Activated CD8-positive, alpha-beta memory T cell treated with anti-CD3 and anti-CD28 coated beads for 48 hours (primary cell): ENCODE measurements around the gene RNF207.

Source experiments
- DNase-seq, 3 experiments: peaks; one replicate each; pipeline ENCODE4 v3.0.0-alpha.2; 2020; ENCODE audit warnings: low read depth in 2 of 3, low spot score in 2 of 3

RNF207 gene

GRCh38 chr1:6205849-6206519, at the start of gene RNF207:
RNF207 (plus strand) TSS chr1:6206119; CDS start chr1:6206536, 417 bp downstream.
- DNase-seq, result peak in 1 of 3 experiments; percentile 55

GRCh38 chr1:6157132-6157527, 48.8 kb upstream of the RNF207 start:
- no peak for DNase-seq

GRCh38 chr1:6157528-6158174, 48.3 kb upstream of the RNF207 start:
- DNase-seq, result no peak

- DNase-seq, result no peak
These were observed 47.7 kb upstream of the RNF207 start for GRCh38 chr1:6158181-6158580.

GRCh38 chr1:6162341-6162740, 43.6 kb upstream of the RNF207 start:
- no peak for DNase-seq

GRCh38 chr1:6162773-6163172, 43.1 kb upstream of the RNF207 start:
- DNase-seq, result no peak

GRCh38 chr1:6163191-6163972, 42.5 kb upstream of the RNF207 start:
- DNase-seq, result no peak

- no peak for DNase-seq
These were observed 41.8 kb upstream of the RNF207 start for GRCh38 chr1:6163973-6164617.

- DNase-seq, result no peak
These were observed 40.9 kb upstream of the RNF207 start for GRCh38 chr1:6165027-6165426.

- DNase-seq, result no peak
These were observed 40.4 kb upstream of the RNF207 start for GRCh38 chr1:6165441-6165985.

GRCh38 chr1:6166221-6166620, 39.7 kb upstream of the RNF207 start:
- no peak for DNase-seq

GRCh38 chr1:6166655-6167390, 39.1 kb upstream of the RNF207 start:
- DNase-seq, result no peak

GRCh38 chr1:6167391-6168303, 38.3 kb upstream of the RNF207 start:
- no peak for DNase-seq

GRCh38 chr1:6168947-6169586, 36.9 kb upstream of the RNF207 start:
- DNase-seq, result no peak

- DNase-seq, result no peak
These were observed 35.7 kb upstream of the RNF207 start for GRCh38 chr1:6170116-6170741.

GRCh38 chr1:6170742-6171201, 35.1 kb upstream of the RNF207 start:
- DNase-seq, result no peak

- DNase-seq, result no peak
These were observed 34.3 kb upstream of the RNF207 start for GRCh38 chr1:6171548-6172124.

GRCh38 chr1:6172549-6172948, 33.4 kb upstream of the RNF207 start:
- no peak for DNase-seq
